Embryonic facial prominence (tissue), 1 donor: Measurements from ENCODE around the gene MSMP.

ENCODE experiments used
- DNase-seq: peaks from one replicate; pipeline ENCODE4 v3.0.0-alpha.2; 2016; ENCODE audit errors: extremely low spot score

The MSMP gene

DNA sequence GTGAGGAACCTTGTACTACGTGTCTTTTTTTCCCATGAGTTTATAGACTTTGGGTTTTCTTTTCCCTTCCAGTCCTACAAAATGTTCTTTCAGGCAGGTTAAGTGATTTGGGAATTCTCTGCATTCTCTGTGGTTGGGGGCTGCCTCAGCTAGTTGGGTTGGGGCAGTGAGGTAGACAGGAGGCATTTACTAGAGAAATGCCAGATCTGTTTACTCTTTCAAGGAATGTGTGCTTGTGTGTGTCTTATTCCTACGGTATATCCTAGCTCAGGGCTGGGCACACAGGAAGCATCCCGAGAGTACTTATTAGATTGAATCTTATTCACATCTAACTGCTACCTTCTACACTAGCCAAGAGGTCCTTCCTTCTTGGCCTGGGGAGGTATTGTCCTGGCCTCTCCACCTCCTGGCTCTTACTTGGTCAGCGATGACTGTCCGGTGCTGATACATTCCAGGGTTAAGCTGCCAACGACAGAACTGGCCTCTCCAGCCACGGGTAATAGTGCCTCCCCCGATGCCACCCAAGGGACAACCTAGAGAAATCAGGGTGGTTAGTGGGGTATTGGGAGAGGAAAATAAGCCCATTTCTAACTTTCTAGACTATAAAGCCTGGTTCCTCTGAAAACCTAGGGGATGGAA is 10.1 kb downstream of the MSMP start:
- DNase-seq, result no peak

DNA sequence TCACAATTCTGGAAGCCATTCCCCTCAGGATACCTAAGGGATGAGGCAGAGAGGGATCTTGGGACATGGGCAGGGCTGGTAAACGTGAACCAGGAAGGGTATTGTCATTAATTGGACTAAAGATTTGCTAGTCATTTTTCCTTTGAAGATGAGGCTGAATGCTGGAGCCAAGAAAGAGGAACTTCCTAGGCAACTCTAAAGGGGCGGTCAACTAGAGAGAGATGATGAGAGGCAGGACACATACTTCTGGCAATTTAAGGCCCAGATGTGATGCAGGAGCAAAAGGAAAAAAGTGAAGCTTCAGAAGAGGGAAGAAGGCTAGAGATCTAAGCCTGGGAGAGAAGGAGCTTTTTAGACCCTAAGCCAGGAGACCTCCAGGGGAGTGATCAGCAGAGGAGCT is 10.6 kb downstream of the MSMP start:
- DNase-seq, result no peak

DNA sequence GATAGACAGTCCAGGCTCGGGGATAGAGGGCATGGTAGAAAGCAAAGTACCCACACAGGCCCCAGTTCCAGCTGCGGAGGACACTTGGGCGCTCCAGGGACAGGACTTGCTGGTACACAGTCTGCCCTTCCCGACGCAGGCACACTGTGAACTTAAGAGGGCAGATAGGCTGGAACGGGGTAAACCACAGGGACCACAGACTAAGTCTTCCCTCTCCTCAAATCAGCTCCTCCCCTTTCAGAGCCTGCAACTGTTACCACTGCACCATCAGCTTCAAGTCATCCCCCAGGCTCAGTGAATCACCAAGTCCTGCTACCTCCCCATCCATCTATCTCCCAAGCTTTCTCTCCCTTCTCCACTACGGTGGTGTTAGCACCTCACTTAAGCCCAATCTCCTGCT is 12.3 kb downstream of the MSMP start:
- DNase-seq, result no peak

DNA sequence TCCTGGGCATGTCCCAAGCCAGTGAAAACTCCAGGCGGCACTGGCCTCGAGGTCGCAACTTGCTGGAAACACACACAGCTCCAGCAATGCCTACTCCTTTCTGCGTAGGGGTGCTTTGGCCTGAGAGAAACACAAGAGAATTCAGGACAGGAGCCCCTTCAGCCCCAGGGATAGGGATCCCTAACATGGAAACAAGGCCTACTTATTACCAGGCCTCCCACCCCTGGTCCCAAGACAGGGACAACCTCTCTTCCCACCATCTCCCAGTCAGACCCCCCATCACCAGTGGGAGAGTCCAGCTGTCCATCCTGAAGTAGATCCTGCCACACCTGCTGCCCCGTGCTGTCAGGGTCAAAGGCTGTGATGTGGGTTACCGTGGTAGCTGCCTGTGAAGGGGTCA is 13.8 kb downstream of the MSMP start:
- DNase-seq, result no peak

DNA sequence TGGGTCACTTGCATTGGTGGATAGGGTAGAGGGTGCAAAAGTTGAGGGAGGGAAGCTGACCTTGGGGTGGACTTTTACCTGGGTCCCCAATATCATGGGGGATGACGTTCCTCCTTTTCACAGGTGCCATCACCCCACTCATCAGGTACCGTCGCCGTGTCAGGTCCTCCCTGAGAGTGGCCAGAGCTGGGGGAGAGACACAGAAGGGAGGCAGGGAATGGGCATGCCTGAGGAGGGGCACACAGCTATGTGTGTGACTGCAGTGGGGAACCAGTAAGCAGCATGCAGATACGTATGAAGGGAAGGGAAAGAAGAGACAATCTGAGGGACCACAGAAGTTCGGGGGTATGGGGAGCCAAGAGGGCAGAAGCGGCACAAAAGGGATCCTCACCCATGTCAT is 15.2 kb downstream of the MSMP start:
- DNase-seq, result no peak

DNA sequence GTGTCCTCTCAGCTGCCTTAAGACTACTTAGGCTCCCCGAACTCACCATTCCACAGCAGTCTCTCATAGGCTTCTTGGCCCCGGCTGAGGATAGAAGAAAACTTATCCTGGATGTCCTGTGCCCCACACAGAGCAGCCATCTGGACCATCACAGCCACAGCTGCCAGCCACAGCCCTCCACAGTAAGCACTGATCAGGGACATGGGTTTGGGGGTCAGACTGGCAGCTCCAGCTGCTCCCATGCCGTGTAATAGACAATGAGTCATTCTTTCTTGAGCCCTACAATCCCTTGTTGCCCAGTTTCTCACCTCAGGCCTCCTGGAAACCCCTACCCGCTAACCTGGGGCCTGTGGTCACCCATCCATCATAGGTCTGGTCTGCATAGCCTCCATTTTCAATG is 15.9 kb downstream of the MSMP start:
- no peak for DNase-seq

DNA sequence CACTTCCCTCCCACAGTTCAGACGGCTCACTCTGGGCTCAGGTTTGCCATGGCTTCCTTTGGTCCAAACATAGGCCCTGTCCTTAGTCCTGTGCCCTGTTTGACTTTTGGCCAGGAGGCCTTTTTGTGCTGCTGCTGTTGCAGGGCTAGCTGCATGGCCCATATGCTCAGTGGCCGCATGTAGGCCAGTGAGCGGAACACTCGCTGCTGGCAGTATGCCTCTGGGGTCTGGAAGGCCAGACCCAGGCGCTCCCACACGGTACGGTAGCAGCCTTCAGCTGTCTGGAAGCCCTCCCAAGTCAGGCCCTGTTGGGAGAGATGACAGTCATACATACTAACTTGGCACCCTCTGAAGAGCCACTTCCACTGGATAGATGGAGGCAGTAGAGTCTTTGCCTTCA is 16.9 kb downstream of the MSMP start:
- no peak for DNase-seq

DNA sequence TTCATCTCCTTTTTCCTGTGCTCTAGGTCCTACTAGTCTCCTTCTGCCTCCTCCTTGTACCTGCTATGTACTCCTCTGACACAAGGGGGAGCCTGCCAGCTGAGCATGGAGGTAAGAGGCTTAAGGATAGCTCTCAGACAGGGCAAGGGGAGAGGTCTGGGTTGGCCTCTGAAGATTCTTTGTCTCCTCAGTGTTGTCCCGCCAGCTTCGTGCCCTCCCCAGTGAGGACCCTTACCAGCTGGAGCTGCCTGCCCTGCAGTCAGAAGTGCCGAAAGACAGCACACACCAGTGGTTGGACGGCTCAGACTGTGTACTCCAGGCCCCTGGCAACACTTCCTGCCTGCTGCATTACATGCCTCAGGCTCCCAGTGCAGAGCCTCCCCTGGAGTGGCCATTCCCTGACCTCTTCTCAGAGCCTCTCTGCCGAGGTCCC is 17.9 kb downstream of the MSMP start:
- DNase-seq, result no peak

DNA sequence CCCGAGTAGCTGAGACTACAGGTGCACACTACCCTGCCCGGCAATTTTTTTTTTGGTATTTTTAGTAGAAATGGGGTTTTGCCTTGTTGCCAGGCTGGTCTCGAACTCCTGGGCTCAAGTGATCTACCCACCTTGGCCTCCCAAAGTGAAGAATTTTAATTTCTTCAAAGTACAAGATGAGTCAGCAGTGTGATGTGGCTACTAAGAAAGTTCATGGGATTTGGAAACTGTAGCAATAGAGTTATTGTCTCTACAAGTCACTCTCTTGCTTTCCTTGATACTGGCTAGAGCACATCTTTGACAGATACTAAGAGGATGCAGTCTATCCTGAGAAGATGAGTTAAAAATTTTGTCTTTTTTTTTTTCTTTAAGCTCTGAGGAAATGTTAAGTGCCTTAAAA is 20.0 kb downstream of the MSMP start:
- no peak for DNase-seq

DNA sequence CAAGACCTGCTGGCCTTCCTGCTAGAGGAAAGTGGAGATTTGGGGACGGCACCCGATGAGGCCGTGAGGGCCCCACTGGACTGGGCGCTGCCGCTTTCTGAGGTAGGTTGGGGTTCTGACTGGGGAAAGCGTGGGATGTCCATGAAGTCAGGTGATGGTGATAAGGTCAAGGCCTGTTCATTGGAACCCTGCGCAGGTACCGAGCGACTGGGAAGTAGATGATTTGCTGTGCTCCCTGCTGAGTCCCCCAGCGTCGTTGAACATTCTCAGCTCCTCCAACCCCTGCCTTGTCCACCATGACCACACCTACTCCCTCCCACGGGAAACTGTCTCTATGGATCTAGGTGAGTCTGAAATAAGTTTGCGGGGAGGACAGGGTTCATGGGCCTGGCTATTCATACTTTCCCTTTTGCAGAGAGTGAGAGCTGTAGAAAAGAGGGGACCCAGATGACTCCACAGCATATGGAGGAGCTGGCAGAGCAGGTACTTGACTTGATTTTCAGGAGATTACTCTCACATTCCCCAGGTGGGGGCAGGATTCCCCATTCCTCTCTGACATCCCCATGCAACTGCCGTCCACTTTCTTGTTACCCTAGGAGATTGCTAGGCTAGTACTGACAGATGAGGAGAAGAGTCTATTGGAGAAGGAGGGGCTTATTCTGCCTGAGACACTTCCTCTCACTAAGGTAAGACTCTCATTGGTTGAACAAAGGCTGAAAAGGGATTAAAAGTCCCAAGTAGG is 21.1 kb downstream of the MSMP start:
- DNase-seq, result no peak

DNA sequence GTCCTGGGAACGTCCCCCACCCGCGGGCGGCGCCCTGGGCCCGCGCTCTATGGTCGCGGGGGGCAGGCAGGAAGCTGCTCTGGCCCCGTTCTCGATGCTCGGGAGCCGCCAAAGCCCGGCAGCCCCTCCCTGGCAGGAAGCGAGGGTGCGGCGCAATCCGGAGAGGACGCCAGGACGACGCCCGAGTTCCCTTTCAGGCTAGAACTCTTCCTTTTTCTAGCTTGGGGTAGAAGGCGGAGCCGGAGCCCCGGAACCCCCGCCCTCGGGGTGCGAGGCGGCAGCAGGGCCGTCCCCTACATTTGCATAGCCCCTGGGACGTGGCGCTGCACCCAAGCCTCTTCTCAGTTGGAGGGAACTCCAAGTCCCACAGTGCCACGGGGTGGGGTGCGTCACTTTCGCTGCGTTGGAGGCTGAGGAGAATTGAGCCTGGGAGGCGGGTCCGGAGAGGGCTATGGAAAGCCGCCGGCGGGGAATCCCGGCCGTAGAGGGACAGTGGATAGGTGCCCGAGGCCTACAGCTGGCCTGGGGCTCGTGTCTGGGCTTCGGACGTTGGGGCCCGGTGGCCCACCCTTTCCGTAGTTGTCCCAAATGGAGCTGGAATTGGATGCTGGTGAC is 21.8 kb downstream of the MSMP start, which contains the start of the genes CREB3 and TLN1:
Gene CREB3 (plus strand): TSS at position 482 of the 615 bp plus-strand sequence. CDS start 107 bp downstream, at position 589.
Gene TLN1 (minus strand): TSS at position 11 of the 615 bp plus-strand sequence. CDS start 6,501 bp downstream, outside the sequence.
- DNase-seq, result peak; percentile 91

DNA sequence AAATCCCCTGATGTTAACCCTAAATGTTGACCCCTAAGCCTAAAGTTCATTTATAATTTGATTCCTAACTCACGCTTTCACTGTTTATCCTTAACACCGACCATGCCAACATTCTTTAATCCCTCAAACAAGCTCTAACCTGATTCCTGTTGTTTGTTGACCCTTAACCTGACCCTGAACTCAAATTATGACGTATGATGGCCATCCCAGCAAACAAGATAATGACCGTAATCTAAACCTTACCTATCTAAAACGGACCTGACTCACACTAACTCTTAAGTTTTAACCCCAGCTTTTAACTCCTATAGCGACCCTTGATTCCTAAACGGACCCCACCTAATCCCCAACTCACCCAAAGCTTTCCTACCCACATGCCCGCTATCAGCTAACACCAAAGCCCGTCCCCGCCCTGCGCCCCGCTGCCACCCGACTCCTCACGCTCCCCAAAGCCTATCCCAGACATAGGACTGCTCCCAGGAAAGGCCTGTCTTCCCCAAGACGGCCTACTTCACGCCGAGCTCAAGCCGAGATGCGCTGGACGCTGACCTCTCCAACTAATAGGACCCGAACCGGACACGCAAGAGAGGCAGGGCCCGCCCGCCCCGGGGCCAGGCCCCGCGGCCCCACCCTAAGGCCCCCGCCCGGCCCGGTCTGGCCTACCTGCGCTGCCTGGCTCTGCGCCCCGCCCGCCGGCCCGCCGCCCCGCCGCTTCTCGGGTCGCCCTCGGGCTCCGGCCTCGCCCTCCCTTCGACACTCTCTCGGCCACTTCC is 22.5 kb downstream of the MSMP start:
- no peak for DNase-seq

DNA sequence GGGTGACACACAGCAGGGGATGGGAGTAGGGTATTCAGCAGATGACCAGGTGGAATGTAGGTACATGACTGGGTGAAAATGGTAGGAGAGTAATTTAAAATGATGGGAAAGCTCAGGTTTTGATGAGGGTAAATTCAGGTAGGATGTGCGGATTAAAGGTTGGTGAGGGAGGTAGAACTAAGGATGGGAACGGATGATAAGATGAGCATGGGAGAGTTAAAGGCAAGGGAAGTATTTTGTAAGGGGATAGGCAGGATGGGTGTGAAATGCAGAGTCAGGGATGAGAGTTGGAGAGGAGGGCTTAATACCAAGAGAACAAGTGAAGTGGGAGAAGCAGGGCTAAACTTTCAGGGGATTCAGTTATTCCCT is 23.6 kb downstream of the MSMP start:
- no peak for DNase-seq

DNA sequence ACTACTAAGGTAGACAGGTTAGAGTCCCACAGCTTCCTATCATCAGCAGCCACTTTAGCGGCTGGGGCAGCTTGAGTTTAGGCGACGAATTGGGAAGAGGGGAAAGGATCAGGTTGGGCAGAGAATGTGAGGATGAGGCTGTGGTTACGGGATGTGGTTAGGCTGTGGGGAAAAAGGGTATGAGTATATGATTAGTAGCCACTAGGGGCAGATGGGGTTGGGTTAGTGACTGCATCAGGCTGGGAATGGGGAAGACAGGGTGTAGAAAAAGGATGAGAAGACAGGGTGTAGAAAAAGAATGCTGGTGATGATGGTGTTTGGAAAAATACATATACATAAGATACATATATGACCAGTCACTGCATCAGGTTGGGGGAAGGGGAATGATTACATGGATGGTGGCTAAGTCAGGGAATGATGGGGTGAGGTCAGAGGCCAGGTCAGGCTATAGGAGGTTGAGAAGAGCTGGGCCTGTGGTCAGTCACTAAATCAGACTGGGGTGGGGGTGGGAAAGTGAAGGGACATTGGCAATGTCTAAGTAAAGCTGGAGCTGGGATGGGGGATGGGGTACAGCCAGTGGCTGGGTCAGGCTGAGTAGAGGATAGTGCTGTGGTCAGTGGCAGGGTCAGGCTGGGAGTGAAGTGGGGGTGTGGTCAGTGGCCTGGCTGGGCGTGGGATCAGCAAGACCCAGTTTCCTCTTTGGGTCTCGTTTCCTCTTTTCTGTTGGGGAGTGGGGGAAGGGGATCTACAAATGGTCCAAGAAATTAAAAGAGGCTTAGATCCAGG is 24.2 kb downstream of the MSMP start:
- no peak for DNase-seq

DNA sequence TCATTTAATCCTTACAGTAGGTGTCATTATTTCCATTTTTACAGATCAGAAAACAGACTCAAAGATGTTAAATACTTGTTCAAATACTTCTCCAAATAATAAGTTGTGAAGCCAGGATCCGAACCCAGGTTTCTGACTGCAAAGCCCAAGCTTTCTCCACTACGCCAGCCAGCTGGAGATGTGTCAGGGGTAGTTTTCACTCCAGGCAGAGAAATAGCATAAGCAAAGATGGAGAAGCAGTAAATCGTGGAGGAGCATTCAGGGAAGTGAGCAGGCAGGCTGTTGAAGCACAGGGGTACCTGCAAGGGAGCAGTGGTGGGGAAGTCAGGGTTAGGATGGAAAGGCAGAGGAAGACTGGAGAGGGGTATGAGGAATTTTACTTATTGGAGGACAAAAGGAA is 25.0 kb downstream of the MSMP start:
- no peak for DNase-seq

DNA sequence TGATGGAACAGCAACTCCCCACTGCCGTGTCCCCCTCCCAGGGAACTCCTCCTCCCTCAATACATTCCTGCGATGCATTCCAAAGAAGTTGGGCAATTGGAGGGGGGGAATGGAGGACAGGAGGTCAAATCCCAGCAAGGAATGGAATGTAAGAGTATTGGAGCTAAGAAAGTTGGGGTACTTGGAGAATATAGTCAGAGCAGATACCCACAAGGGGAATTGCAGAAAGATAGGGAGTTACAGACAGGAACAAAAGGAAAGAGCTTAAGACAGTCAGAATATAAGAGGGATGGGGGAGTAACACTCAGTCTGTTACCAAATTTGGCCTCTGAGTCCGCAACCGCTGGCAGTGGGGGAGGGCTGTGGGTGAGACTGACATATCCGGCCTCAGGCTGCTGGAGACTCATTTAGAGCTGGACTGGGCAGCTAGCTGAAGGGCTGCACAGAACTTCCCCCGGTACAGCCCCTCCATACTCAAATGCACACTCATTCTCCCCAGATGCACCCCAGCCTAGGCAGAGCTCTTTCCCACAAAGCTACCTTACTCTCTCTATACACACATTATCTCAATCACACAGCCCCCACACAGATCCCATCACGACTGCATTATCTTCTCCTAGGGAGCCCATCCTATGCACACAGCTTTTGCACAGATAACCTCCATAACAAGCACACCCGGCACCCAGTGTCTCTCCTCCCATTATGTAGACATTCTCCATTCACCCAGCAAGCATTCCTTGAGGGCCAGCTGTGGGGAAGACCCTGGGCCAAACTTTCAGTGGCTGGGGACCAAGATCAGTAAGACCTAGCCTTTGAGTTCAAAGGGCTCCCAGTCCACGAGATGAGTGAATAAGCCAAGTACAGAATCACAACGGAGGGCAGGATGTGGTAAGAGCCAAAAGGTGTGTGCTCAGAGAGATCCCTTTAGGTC is 25.8 kb downstream of the MSMP start:
- DNase-seq, result no peak

DNA sequence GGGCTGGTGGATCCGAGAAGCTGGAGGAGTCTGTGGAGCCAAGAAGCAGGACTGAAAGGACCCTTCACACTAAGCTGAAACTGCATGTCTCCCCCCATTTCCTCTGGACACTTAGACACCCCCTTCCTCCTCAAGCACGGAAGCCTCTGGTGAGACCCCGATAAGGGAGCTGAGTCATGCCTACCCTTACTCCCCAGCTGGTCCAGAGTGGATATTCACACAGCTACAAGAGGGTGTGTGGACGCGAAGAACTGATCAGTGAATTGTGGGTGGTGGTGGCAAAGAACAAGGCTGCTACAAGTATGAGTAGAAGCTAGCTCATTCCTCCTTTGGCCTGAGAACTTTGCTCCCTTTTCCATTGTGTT is 26.4 kb downstream of the MSMP start:
- DNase-seq, result no peak

DNA sequence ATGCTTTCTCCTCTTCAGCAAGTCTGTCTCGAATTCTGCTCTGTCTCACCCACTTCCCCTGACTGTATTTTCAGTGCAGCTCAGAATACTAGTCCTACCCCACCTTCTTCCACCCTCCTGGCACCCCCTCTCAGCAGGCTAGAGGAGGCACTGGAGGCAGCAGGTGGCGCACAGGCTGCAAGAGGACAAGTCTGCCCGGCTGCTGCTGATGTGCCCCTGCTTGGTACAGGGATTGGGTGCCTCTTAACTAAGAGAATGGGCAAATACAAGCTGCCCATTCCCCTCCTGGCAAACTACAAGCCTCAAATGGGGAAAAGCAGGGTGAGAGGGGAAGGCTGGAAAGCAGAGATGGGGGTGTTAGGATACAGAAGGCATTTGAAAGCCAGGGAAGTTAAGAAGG is 27.1 kb downstream of the MSMP start:
- DNase-seq, result no peak

DNA sequence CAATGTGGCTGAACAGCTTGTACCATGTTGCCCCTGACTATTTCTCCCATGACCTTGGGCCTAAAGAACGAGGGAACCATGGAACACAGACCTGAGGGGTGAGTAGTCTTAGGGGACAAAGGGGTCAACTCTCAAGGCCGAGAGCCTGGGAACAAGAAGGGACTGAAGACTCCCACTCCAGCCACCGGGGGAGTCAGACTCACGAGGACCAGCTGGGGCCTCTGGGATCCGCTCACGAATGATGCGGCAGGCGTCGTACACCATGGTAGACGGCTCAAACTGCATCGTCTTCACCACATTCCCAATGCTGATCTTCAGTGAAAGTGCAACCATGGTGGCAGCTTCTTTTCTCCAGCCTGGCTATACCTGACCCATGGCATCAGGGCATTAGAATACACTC is 28.7 kb downstream of the MSMP start:
- no peak for DNase-seq

DNA sequence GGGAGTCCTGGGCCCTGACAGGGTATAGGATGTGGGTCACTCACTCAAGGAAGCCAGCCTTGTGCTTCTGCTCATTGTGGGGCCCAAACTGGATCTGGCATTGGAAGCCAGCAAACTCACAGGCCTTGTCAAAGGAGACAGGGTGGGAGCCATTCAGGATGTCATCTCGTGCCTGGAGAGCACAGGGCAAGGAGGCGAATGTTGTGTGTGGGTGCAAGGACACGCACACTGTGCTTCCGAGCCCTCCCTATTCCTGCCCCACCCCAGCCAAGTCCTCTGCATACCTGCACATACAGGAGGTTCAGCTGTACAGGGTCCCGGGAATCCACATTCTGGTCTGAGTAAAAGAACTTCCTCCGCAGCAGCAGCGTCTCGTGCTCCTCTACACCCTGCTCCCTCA is 30.2 kb downstream of the MSMP start:
- no peak for DNase-seq
